Right lung (tissue), 5 donors: ENCODE results near the gene MVB12A. TPM values are rescaled to one million over a fixed set of nuclear protein-coding genes. Genes with fewer than 3 reads are reported as not detected.

Experiments
- DNase-seq, 2 donors: peaks; one replicate each; pipeline ENCODE4 v3.0.0-alpha.2; 2013
- polyA plus RNA-seq, 5 donors: library from polyadenylated mRNA; unstranded; fragments of 120-200 nt; gene quantifications; one replicate each; pipeline versions ENCODE4 v1.2.1 to v1.2.3, GENCODE V29; 2013; ENCODE audit warnings: inconsistent platforms in 1 of 5, low replicate concordance in 1 of 5; ENCODE audit not compliant: insufficient read length in 5 of 5, insufficient read depth in 1 of 5

Gene MVB12A
- polyA plus RNA-seq, 5 donors = 38.1 to 73.5 (median 48.8) TPM

DNA sequence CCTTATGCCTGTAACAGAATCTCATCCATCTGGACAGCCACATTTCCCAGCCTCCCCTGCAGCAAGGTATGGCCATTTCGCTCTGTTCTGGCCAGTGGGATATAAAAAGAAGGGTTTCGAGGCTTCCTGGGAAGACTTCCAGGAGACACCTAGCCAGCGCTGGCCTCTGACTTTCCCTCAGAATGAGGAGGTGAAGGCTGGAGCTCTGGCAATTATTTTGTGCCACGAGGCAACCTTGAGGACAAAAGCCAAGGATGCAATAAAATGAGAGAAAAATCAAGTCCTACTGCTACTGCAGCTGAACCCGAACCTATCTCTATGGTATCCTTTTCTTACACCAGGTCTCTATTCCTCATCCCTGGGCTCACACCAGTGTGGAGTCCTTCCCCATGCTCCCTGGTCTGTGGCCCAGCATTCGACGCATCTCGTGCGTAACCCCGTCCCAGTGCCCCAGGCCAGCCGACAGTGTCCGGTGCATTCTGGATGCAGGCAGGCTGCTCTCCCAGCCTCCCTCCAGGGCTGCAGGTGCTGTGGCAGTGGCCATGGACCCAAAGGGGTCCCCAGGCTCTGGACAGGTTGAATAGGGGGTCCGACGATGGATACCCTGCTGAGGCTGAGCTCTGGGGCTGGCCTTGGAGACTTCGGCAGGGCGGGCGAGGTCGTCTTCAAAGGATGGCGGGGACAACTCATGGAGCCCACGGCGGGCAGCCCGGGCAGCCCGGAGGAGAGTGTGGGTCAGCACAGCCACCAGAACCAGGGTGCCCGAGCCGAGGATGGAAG lies 16.4 kb downstream of the MVB12A start:
- no peak for DNase-seq

- DNase-seq = no peak
Observed at GRCh38 chr19:17436874-17437267, 17.0 kb downstream of the MVB12A start.

GRCh38 chr19:17441241-17442021 lies 21.6 kb downstream of the MVB12A start:
- DNase-seq = no peak

DNA sequence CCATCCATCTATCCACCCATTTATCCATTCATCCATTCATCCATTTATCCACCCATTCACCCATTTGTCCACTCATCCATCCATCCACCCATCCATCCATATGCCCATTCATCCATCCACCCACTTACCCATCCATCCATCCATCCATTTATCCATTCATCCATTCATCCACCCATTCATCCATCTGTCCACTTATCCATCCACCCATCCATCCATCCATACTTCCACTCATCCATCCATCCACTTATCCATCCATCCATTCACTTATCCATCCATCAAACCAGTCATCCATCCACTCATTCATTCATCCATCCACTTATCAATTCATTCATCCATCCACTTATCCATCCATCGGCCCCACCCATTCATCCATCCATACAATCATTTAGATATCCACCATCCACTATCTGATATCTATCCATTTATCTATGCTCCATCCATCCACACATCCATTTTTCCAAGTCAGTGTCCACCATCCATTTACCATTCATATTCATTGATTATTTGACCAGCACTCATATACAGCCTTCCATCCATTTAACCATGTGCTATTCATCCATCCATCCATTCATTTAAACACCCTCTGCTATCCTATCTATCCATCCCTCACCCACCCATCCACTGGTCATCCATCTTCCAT lies 25.8 kb downstream of the MVB12A start:
- DNase-seq = no peak

DNA sequence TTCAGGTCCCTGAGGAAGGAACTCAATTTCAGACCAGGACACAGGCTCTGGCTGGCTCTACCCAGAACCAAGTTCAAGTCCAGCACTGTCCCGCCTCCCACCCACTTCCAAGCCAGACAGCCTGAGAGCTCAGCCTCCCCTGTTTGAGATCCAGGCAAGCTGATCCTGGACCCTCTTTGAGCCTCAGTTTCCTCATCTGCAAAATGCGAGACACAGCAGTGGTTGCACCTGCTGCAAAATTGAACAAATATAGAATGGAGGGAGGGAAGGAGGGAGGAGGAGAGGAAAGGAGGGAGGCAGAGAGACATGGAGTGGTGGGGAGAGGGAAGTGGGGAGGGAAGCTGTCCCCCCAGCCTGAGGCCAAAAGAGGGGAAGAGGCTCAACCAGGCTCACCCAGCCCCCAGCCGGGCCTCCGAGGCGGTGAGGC lies 27.9 kb downstream of the MVB12A start:
- no peak for DNase-seq

DNA sequence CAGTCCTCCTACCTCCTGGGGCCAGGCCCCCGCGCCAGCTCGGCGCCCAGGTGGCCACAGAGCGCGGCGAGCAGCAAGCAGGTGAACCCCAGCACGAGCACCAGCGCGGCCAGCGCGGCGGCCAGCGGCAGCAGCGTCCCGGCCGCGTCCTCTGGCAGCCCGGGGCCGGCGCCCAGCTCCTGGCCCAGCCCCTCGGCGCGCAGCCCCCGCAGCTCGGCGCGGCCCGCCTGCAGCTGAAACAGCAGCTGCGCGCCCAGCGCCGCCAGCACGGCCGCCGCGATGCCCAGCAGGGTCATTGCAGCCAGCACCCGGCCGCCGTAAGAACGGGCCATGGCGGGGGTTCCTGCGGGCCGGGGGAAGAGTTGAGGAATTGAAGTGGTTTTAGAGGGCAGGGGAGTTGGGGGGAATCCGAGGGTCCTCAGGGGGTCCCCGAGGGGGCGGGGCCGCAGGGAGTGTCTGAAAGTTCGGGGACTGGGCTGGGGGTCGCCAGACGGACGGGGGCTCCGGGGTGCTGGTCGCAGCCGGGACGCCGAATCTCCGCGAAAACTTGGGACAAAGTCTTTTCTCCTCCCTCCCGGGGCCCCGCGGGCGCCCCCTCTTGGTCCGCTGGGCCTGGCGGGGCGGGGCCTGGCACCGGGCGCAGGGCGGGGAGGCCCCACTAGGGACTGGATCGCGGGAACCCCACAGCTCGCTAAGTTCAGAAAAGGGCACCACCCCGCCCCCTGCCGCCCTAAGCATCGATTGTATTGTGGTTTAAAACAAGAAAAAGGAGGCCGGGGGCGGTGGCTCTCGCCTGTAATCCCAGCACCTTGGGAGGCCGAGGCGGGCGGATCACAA lies 28.5 kb downstream of the MVB12A start, which contains the start of gene TMEM221:
TMEM221 (minus strand) TSS at position 538 of the 837 bp plus-strand sequence; CDS start at position 332, 206 bp downstream.
- peak in 1 of 2 donors; percentile 11 for DNase-seq

- DNase-seq = no peak
Observed at GRCh38 chr19:17450264-17451075, 30.6 kb downstream of the MVB12A start.

- no peak for DNase-seq
Observed at GRCh38 chr19:17451820-17452219, 32.0 kb downstream of the MVB12A start.

GRCh38 chr19:17454576-17455071 lies 34.8 kb downstream of the MVB12A start:
- no peak for DNase-seq

GRCh38 chr19:17455308-17456123 lies 35.7 kb downstream of the MVB12A start:
- no peak for DNase-seq

- no peak for DNase-seq
Observed at GRCh38 chr19:17456127-17456526, 36.3 kb downstream of the MVB12A start.

DNA sequence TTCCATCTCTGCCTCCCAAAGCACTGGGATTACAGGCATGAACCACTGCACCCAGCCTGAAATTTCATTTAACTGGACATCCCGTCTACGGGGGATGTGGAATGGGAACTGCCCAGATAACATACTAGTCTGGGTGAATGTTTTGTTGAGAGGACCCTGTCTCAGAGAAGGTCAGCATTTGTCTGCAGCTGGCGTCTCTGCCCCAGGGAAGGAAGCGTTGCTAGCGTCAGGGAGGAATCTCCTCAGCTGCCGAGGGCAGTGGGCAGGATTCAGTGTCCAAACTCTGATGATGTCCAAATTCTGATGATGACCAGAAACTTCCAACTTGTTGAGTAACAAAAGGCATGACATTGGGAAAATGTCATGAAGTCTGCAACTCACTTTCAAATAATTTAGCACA lies 37.8 kb downstream of the MVB12A start:
- DNase-seq = no peak

- no peak for DNase-seq
Observed at GRCh38 chr19:17458970-17459369, 39.1 kb downstream of the MVB12A start.

GRCh38 chr19:17460372-17461230 lies 40.8 kb downstream of the MVB12A start, which contains the start of gene NXNL1:
Gene NXNL1 (minus strand): TSS chr19:17460926. CDS start chr19:17460869, 57 bp downstream.
- DNase-seq = no peak

DNA sequence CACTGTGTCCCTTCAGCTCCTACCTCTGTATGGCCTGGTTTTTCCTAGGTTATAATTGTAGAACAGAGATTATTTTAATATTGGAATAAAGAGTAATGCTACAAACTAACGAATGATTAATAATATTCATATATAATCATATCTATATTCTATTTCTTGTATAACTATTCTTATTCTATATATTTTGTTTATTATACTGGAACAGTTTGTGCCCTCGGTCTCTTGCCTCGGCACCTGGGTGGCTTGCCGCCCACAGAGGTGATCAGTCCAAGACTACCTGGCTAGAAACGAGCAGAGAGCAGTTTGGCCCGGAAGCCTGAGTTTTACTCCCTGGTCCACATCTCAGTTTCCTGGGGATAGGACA lies 46.6 kb downstream of the MVB12A start:
- DNase-seq = no peak

- no peak for DNase-seq
Observed at GRCh38 chr19:17467471-17468301, 47.8 kb downstream of the MVB12A start.

- no peak for DNase-seq
Observed at GRCh38 chr19:17468302-17469091, 48.6 kb downstream of the MVB12A start.
